Measurements from ENCODE around the gene CCDC85C.

CCDC85C gene

GRCh38 chr14:99570544-99571302 is 33.3 kb downstream of the CCDC85C start:
- DNase-seq, result no peak

GRCh38 chr14:99569725-99570543 is 34.1 kb downstream of the CCDC85C start:
- no peak for DNase-seq

GRCh38 chr14:99568567-99569560 is 35.1 kb downstream of the CCDC85C start:
- no peak for DNase-seq

DNA sequence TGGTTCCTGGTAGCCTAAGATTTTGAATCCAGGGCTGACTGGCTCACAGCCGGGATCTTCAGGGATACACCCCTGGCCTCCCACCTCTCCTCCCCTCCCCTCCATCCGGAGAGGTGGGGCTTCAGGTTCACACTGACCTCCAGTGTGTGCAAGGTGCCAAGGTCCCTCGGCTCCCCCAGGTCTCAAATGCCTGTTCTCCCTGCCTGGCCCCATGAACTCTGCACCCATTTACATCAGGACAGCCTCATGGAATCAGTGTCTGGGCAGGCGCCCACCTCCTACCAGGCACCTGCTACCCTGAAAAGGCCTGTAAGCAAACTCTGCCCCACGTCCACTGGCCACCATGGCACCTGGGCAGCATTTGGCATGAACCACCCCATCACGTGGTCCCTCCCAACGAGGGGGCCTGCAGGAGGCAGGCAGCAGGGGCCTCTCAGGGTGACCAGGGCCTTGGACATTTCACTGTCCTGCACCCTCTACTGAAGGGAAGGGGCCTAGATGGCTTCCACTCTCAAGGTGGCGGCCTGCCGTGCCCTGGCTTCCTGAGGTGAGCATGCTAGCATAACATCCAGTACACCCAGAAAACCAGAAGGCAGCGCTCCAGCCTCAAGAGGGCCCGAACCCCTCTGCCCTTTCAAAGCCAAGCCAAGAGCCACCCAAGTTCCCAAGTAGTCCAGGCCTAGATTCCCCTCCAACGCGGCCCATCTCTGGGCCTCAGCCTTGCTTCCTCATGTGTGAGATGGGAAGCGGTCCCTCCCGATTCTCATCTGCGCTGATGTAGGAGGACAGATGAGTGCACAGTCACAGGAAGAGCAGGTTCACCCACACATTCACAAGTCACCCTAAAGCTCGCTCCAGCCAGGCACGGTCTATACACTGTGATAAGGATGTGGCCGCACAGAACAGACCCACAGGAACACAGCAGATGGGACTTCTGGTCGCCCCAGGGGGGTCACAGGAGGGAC is 37.3 kb downstream of the CCDC85C start:
- DNase-seq, result no peak

DNA sequence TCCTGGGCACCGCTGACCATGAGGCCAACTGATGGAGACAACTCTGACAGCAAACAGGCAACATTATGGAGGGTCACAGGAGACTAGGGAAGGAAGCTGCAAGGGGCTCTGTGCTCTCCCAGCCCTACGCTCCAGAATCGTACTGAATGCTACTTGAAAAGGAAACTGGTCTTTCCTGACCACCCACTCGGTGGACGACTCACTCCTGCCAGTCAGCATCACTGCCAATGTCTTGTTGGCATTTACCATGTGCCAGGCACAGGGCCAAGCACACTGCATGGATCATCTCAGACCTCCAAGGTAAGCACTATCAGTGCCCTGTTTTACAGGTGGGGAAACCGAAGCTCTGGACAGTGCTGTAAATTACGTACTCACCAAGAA is 38.0 kb downstream of the CCDC85C start:
- DNase-seq, result no peak

GRCh38 chr14:99565383-99565782 is 38.6 kb downstream of the CCDC85C start:
- DNase-seq, result no peak

- DNase-seq, result peak; percentile 80
Measured at GRCh38 chr14:99564926-99565259, 39.1 kb downstream of the CCDC85C start.

- peak; percentile 95 for DNase-seq
Measured at GRCh38 chr14:99564256-99564925, 39.6 kb downstream of the CCDC85C start.

DNA sequence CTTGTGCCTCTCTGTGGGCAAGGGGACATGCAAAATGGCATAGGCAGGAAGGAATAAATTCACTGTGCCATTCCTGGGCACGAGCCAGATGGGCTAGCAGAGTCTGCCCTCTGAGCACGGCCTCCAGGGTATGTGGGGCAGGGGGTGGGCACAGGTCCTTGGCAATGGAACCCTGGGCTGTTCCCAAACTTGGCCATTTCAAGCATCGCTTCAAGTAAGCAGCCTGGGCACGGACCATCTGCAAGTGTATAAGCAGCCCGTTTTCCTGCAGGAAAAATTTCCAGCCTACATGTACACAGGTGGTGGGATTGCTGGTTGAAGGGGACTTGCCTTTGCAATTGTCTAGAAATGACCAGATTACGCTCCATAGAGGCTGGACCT is 40.3 kb downstream of the CCDC85C start:
- DNase-seq, result no peak

DNA sequence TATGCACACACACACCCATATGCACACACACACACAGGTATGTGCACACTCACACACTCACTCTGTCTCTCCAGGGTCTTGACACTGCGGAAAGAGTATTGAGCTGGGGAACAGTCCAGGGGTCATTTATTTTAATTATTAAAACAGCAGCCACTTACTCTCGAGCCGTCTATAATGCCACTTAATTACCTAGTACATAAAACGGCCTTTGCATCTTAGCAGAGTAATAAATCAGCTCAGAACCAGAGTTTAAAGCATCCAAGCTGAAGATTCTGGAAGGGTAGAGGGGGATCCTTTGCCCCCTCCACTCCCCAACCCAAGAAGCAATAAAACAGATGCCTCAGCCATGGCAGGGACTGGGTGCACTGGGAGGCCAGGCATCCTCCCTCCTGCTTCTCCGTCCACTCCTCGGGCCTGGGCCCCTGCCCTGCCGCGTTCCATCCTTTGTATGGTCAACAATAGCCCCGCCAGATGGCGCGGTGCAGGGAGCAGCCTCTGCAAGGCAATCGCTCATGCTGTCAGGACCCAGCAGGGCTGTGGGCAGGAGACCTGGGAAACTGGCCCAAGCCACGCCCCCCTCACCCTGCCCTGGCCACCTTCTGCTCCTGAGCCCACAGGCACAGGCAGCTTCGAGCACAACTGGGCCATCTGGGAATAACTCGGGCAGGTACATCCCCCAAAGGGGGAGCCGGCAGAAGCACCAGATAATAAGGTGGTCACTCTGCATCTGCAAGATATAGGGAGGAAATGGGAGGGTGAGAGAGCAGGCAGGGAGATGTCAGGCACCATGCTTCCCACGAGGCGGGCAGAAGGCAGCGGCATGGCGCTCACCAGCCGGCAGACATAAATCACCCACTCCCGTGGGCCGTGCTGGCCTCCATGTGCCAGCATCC is 40.9 kb downstream of the CCDC85C start:
- peak; percentile 88 for DNase-seq

- DNase-seq, result no peak
Measured at GRCh38 chr14:99561864-99562263, 42.1 kb downstream of the CCDC85C start.

- DNase-seq, result no peak
Measured at GRCh38 chr14:99560922-99561683, 42.9 kb downstream of the CCDC85C start.

- no peak for DNase-seq
Measured at GRCh38 chr14:99560403-99560802, 43.6 kb downstream of the CCDC85C start.

DNA sequence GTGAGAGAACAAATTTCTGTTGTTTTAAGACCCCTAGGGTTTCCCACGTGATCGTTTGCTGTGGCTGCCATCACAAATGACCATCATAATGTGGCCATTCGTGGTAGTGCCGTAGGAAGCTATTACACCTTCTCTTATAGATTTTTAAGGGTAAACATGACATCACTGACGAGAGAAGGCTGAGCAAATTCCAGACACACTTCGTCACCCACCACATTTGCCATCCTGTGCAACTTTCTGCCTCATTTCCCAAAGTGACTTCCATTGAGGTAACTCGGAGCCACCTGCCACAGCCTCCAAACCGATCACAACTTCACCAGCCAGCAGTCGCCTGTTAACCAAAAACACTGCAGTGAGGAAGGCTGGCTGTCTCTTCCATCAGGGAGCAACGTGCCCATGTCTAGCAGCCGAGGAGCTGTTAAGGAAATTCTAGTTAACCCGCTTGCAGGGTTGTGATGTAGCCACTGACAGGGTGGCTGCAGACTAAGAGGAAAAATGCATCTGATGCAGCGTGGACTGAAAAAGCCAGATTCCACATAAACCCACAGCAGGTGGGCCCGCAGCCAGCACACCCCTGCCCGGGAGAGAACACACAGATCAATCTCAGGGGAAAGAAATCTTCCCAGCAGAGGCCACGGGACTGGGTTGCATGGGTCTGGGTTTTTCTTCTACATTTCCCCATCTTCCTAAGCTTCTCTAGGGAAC is 44.6 kb downstream of the CCDC85C start:
- DNase-seq, result no peak

DNA sequence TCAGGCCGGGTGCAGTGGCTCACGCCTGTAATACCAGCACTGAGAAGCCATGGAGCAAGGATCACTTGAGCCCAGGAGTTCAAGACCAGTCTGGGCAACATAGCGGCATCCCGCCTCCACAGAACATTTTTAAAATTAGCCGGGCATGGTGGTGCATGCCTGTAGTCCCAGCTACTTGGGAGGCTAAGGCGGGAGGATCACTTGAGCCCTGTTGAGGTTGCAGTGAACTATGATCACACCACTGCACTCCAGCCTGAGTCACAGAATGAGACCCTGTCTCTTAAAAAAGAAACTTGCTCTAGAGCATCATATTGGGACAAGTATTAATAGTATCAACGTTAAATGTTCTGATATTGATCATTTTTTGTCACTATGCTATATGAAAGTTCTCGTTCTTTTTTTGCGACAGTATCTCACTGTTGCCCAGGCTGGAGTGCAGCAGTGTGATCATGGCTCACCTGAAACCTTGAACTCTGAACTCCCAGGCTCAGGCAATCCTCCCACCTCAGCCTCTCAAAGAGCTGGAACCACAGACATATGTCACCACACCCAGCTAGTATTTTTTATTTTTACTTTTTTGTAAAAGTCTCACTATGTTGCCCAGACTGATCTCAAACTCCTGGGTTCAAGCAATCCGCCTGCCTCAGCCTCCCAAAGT is 47.7 kb downstream of the CCDC85C start:
- no peak for DNase-seq

GRCh38 chr14:99554757-99555531 is 49.1 kb downstream of the CCDC85C start:
- DNase-seq, result no peak

DNA sequence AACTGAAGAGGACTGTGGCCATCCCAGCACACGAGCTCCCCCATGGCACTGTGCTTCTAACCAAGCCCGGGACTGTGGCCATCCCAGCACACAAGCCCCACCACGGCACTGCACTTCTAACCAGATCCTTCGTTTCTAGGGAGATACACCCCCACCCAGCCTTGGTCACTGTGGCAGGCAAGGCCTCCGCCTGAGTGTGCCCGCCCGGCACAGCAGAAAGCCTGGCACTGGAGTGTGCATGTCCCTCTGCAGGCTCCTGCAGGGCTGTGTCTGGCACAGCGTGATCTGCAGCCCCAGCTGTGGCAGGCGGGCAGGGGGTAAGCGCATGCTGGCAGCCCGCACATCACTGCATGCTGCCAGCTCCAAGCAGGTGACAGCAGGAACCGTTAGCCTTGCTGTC is 49.8 kb downstream of the CCDC85C start:
- no peak for DNase-seq

Measured in NCI-H1092 (cell line).